Measurements from ENCODE around the gene SRL.
"Not testable (repeated sequence)": the region's sequence is repeated elsewhere in the genome, so short reads cannot be mapped to it uniquely, and the experiment has no call there.

SRL gene

DNA sequence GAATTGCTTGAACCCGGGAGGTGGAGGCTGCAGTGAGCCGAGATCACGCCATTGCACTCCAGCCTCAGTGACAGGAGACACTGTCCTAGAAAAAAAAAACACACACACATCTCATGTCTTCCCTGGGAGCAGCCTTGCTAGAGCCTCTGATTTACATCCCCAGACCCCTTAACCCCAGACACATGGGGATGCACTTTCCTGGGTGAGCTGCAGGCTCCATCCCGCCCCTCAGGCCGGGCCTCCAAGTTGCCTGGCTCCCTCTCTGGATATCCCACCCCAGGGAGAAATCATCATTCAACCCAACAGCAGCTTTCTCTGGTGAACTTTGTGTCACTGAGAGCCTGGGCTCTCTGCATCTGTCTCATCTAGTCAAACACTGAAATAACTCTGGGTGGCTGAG, 21.5 kb downstream of the SRL start:
- DNase-seq = no peak

DNA sequence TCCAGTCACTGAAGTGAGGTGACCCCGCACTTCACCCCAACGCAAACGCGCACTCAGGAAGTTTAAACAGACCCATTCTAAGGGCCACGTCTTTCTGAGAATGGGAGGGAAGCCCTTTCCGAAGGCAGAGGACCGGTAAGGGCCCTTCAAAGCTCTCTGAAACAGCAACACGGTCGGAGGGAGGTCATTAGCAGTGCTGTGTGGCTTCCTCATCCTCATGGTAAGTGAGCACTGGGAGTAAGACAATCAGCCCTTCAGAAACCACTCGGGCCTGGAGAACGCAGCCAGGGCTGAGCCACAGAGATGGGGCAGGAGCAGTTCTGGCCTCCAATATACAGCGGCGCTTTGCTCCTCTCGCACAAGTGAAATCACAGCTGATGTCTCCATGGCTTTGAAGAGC, 23.7 kb downstream of the SRL start:
- DNase-seq = no peak

DNA sequence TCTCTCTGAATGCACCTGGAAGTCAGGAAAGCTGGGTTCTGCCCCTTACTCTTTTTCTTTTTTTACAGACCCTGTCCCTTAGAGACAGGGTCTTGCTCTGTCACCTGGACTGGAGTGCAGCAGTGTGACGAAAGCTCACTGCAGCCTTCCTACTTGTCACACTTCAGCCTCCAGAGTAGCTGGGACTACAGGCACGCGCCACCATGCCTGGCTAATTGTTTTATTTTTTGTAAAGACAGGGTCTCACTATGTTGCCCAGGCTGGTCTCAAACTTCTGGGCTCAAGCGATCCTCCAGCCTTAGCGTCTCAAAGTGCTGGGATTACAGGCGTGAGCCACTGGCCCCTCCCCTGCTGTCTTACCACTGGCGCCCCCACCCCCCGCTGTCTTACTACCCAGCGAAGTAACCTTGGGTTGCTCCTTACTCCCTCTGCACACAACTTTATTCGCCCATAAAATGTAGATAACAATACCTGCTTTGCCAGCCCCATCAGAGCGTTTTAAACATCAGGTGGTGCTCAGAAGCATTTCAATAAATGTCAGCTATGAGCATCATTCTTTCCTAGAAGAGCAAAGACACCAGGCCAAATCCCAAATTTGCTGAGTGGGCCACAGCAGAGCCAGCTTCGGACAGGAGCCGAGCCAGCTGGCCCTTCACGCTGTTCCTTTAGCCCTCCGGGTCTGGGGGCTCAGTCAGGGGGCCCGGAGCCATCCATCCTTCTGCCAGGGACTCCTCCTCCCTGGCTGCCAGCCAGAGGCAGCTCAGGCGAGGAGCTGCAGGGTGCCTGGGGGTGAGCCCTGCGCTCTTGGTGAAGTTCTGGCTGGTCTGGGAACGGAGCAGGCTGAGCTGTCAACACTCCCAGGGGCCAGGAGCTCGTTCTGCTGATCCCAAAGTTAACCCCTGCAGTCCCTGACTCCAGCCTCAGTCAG, 24.4 kb downstream of the SRL start:
- DNase-seq = no peak

DNA sequence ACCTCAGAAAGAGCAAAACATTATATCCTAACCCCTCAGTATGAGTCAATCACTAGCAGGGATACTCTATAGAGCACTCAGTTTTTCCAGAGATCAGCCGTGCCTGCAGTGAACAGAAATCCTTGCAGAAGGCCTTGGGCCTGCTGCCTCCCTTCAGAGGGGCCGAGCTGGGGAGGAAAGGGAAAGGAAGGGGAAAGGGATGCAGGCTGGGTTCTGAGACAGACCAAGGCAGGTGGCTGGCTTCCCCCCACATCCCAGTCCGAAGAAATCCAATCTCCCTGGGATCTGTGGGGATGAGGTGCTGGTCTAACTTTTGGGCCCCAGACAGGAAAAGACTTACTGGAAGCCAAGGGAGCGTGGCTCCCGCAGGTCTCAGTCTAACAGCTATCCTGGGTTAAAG, 25.3 kb downstream of the SRL start:
- DNase-seq = no peak

DNA sequence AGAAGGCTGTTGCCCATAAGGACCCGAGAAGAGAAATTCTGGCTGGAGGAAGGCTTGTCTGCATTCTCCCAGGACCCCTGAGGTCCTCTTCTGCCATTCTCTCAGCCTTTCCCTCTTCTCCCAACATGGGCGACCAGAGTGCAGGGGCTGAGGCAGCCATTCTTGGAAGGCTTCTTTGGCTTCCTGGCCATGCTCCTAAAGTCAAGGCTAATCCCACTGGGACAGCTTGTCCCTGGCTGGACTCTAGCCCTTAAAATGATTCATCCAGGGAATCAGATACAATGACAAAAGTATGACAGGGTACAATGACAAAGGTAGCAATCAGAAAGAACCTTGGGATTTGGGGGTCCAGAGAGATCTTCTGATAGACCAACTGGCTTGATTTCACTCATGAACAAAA, 26.8 kb downstream of the SRL start:
- no peak for DNase-seq

DNA sequence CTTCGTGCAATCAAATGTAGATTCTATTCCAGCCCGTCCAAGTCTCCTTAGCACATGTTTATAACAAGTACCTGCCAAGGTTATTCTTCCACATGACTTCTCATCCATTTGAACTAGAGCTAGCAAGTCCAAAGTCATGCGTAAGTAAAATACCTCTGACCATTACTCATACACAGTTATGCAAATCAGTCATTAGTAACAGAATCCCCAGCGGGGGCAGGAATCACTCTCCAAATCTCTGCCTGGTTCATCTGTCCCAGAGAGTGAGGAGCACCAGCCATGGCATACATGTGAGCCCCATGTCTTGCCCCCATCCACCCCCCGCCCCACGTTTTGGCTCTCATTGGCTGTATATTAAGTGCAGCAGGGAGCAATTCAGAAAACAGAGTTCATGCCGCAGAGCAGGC, 27.7 kb downstream of the SRL start:
- DNase-seq = no peak

DNA sequence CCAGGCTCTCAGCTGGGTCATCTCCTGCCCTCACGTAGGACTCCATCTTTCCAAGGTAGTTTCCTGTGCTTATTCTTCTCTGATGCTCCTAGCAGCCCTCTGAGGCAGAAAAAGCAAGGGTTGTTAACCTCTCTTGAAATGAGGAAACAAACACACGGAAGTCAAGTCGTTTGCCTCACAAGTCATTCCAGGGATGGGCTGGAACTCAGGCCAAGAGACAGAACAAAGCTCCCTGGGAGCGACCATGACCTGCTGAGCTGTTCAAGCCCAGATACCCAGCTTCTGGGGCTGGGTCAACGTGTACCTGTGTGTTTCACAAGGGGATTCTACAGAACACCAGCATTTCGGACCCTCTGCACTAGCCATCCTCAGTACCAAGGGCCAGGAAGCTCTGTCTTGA, 28.1 kb downstream of the SRL start:
- DNase-seq = no peak

DNA sequence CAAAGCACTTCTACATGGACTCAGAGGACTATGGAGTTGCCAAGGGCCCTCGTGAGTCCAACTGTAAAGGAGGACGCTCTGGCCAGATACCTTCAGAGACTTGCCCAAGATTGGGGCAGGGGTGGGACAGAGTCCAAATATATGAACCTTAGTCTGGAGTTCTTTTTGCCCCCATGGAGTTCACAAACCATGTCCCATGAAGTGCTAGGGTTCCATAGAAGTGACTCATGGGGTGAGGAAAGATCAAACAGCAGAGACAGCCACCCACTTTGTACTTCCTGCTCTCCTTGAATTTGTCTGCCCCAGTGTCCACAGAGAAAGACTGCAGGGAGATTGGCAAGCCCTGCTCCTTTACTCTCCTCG, 29.0 kb downstream of the SRL start:
- DNase-seq = no peak

DNA sequence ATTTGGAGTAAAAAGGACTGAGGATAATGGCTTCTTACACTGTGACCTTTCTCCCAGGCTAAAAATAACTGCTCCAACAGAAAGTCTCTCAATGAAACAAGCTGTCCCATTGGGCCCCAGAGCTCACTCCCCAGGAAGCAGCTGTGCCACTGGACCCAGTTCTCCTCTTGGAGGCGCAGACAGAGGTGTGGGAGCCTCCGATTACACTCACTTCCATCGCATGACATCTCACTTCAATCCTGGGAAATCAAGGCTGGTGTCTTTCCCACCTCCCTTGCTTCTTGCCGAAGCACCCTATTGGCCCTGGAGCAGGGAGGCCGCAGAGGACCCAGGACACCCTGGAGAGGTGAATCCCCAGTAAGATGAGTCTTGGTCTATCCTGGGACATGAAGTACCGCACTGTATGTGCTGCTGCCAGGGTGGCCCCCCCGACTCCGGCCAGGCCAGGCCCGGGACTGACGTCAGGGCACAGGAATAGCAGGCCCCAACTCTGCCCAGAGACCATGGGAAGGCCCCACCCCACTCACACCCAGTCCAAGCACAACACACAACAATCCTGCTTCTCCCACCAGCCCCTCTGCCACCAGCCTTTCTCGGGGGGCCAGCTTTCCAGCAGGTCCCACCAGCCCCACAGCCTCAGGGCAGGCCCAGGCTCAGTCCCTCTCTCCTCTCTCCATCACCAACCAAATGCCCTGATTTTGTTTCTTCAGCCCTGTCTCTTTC, 29.5 kb downstream of the SRL start:
- no peak for DNase-seq

DNA sequence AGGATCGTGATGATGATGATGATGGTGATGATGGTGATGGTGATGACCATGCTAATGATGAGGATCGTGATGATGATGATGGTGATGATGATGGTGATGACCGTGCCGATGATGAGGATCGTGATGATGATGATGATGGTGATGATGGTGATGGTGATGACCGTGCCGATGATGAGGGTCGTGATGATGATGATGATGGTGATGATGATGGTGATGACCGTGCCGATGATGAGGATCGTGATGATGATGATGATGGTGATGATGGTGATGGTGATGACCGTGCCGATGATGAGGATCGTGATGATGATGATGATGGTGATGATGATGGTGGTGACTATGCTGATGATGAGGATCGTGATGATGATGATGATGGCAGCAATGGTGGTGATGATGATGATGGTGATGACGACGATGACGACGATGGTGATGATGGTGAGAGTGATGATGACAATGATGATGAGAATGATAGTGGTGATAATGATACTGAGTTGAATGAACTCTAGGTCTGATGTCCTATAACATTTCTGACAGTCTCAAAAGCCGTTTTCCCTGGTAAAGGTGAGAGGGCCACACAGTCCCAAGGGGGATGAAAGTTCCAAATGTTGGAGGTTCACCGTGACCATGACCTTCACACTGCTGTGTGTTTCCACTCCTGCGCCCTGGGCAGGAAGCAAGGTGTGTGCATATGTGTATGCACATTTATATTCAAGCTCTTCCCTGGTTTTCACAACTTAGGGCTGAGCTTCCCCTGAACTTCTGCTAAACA, 30.3 kb downstream of the SRL start:
- not testable (repeated sequence) for DNase-seq

DNA sequence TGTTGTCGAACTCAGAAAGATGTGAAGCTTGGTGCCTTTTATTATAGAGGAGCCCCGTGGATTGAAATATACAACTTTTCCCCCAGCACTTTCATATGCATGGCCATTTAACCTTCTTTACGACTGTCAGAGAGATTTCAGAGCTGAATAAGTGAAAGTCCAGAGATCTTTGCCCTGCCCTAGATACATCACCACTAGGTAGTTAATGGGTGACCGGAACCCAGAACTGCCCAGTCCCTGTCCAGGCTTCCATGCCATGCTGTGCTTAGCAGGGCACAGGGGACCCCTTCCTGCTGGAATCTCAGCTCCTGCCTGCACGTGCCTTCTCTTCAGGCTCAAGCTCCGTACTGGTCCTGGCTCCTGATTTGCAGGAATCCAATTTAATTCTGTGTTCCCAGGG, 32.2 kb downstream of the SRL start:
- DNase-seq = no peak

DNA sequence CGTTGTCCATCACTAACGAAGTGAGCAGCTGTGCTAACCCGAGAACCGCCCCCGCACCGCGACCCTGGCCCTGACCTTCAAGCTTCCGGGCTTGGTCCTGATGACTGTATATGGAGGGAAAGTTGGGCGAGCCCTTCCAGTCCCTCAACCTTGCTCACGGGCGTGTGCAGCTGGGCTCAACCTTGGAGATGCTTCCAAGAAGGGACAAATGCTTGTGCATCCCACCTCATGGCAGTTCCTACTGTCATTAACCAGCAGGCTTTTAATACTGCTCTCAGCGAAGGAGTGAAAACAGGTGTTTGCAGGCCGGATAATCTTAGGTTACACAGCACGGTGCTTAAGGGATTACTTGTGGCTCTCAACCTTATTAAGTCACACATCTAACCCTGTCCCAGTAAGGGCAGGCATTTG, 33.5 kb downstream of the SRL start:
- DNase-seq = no peak

DNA sequence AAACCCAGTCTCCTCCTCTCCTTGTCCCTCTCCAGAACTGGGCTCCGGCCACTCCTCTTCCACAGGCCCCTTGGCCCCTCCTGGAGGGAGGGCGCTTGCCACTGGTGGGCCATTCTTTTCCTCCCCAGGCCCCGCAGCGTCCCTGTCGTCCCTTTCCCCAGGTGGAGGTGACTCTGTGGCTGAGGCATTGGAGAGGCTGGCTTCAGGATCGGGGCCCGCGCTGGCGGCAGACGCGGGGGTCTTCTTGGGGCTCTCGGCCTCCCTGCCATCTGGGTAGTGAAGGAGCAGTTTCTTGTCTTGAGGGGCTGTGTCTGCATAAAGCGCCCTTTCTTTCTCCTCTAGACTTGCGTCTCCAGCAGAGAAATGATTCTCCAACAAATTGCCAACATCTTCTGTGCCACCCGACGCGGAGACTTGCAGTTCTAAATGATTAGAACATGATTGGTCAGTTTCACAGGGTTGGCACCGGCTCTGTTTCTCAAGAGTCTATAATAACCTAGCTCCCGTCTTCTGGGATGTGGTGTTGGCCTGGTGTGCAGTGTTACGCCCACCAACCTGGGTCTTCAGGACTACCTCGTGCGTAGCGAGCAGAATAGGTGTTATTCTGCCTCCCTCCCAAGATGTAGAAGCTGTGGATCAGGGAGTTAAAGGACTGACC, 34.1 kb downstream of the SRL start:
- DNase-seq = no peak

DNA sequence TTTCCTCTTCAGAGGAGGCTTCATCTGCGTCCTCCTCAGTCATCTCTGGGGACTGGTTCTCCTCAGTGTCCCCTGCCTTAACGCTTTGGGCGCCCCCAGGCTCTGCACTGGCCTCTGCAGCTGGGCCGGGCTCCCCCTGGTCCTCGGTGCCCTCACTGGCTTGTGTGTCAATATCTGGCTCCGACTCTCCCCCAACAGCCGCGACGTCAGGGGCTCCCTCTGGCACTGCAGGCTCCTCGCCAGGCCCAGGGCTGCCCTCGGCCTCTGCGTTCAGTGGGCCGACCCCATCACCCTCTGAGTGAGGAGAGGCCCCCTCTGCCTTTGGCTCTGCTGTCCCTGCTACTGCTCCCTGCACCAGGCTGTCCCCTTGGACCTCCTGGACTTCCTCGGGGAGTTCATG, 34.7 kb downstream of the SRL start:
- no peak for DNase-seq

DNA sequence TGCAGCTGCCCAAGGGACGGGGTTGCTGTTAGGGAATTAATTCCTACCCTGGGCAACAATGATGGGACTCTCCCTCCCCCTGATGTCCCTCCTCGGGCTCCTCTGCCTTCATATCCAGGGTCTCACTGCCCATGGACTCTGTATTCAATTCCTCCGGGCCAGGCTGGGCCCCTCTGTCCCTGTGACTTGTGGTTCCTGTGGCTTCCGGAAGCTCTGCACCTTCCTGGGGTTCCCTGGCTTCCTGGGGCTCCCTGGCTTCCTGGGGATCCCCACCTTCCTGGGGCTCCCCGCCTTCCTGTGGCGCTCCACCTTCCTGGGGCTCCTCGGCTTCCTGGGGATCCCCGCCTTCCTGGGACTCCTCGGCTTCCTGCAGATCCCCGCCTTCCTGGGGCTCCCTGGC, 35.2 kb downstream of the SRL start:
- no peak for DNase-seq

DNA sequence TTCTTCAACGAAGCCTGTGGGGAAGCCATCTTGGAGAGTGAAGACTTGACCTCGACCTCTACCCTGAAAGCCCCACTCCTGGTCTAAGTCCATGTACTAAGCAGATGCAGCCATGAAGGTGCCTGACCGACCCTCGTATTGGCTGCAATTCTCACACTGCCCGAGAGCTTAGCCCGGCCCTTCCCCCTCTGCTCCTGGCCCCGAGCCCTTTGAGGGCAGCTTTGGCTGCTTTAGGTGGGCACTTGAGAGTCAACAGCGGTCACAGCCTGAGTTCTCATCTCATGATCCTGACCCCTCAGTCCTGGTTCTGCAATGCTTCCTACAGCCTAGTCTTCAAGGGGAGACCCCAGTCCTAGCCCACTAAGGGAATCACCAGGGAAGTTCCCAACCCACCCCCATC, 35.9 kb downstream of the SRL start:
- DNase-seq = no peak

DNA sequence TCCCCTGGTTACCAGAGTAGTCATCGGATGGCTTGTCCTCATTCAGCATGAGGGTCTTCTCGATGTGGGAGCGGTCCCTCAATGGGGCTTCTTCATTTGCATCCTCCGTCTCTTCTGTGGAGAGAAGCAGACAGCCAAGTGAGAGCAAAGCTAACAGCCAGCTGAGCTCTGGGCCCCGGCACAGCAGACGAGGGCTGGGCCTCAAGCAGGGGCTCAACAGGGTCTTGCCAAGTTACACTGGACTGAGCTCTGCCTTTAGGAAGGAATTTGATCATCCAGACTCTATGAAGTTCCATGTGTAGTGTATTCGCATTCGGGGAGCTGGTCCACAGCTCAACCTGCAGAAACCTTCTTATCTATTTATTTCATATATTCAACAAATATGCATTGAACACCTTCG, 37.4 kb downstream of the SRL start:
- no peak for DNase-seq

DNA sequence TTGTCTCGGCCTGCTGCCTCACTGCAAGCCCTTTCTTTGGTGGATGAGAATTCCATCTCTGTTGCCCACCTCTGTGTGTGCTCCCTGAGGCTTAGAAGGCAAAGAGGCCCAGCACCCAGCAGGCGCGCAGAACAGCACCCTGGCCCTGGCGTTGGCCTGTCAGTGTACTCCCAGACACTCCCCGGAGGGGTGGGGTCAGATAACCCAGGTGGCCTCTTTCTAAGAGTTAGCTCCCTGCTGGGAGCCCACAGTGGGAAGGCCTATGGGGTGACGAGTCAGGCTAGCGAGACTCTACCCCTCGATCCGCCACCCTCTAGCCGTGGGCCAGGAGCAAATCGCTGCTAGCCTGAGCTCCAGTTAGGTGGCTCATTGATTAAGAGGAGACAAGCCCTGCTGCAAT, 38.1 kb downstream of the SRL start:
- no peak for DNase-seq

DNA sequence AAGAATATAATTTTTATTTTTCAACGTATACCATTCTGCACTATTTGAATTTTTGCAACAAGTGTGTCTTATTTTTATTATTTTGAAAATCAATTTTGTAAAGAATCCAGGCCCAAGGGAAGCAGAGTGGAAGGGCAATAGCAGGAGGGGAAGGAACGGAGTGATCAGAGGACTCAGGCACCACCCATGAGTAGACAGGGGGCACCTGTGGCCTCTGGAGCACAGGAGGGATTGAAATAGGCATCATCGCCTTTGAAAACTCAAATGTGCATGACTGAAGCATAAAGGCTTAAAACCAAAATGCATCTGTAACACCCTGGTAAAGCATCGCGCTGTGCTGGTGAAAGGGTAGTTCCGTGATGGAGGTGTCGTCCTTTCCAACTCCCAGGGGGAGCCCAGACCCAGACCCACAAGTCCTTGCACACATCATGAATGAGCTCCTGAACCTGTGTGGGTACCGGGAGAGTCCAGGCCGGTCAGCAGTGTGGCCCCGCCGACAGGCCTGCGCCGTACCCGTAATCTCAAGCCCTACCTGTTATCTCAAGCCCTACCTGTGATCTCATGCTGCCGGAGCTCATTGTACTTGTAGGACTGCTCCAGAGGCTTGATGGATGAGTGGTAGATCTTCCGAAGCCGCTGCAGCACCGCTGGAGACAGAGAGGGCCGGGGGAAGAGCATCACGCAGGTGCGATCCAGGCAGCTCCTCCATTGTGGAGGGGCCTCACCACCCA, 39.1 kb downstream of the SRL start:
- DNase-seq = no peak

DNA sequence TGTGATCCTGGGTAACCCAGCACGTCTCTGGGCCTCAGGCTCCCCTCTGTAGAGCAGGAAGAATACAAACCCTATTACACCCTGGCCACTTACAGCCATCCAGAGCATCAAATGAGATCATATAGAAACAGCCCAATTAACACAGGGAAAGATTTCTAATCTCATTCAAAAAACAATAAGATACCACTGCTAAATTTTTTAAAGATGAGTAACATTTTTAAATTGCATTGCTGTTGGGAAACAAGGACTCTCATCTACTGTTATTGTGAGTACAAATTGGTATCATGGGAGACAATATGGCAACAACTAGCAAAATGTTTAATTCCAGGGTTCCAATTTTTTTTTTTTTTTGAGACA, 41.1 kb downstream of the SRL start:
- DNase-seq = no peak

DNA sequence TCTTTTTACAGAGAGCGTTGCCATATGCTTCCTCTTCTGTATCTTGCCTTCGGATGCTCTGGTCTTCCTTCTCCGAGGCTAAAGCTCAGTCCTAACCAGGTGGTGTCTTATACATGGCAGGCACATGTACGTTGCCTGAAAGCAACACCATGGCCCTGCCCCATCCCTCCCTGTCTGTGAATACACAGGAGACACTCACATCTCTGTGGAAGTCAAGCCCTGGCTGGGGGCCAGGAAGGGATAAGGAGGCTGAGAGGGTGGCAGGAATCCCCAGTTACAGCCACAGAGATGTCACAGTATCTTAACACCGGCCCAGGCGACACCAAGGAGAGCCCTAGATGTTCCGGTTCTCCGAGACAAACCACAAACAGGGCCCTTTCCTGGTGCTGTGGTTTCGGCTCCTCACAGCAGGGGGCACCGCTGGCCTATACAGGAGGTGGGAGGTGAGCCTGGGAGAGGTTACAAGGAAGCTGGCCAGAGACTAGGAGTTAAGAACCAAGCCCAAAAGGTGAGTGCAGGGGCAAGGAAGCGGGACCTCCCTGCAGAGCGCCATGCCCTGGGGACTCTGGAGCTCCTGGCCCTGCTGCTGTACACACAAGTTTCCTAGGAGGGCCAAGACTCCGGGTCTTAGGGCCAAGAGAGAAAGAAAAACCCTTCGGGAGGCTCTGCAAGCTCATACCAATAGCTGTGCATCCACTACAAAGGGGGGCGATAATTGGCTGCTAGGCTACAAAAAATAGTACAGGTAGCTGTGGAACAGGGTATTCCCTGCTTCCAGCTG, 41.7 kb downstream of the SRL start:
- no peak for DNase-seq

DNA sequence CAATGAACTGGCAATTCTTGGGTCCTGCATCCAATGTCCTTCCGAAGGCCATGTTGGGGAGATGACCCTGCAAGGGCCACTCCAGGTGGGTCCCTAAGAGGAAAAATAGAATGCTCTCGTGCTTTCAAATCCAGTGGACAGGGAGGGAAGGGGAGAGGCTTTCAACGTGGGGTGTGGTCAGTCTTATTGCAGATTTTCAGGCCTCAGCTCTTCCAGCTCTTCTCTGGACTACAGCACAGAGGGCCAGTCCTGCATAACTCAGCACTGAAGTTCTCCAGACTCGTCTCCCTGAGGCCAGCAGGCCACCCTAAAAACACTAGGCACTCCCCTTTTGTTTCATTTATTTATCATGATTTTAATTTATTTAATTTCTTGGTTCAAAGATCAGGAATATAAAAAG, 43.1 kb downstream of the SRL start:
- DNase-seq = no peak
